WERI-Rb-1 (cell line): ENCODE measurements around the gene AMPH.

ENCODE experiments used
- DNase-seq: peaks from one replicate; pipeline ENCODE4 v3.0.0-alpha.2; 2020
- H3K27ac ChIP-seq: fragments of 250-450 bp; sonication (Bioruptor Pico); 2 replicates; pipeline ENCODE4 v1.5.1; 2020; ENCODE audit warnings: mild to moderate bottlenecking, moderate library complexity
- H3K27me3 ChIP-seq: fragments of 250-450 bp; sonication (Bioruptor Pico); 2 replicates; pipeline ENCODE4 v1.5.1; 2021; ENCODE audit warnings: mild to moderate bottlenecking, low read depth, moderate library complexity; ENCODE audit not compliant: insufficient read depth, severe bottlenecking
- H3K36me3 ChIP-seq: fragments of 250-450 bp; sonication (Bioruptor Pico); 2 replicates; pipeline ENCODE4 v1.5.1; 2020; ENCODE audit warnings: mild to moderate bottlenecking, moderate library complexity
- H3K4me3 ChIP-seq: 2 replicates; pipeline ENCODE4 v1.5.1; 2011; ENCODE audit warnings: low read depth, mild to moderate bottlenecking, control low read depth, low read length
- H3K9me3 ChIP-seq: fragments of 250-450 bp; sonication (Bioruptor Pico); 2 replicates; pipeline ENCODE4 v1.5.1; 2021; ENCODE audit warnings: mild to moderate bottlenecking, moderate library complexity; ENCODE audit not compliant: severe bottlenecking
- TF ChIP-seq, protein P1 (sequence below): IDR thresholded peaks from 2 replicates; pipeline ENCODE4 v1.5.1; 2011; ENCODE audit warnings: low read depth, mild to moderate bottlenecking, control low read depth, inconsistent platforms, low read length

The AMPH gene

DNA sequence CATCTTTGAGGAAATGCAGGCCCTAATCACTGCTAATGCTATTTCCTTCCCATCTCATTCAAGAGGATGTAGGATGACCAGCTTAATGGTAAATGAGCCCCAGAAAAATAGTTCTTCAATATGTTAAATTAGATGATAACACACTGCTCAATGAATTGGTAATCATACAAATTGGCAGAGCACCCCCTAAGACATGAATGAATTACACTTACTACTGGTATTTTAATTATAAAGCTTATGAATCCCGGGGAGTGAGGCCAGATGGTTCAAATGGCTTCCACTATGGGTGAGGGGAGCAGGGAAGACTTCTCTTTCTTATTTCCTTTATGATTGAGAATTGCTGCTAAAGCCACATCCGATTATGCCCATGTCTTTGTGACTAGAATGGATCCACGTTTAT lies 198.5 kb downstream of the AMPH start:
- Histone ChIP-seq H3K9me3 (no peaks in the 10 kb centered on the region), H3K27ac (no peak overlapping the region), H3K36me3 (peaks cover 8% of the 10 kb centered on the region), H3K4me3 (no peak overlapping the region), H3K27me3 (no peaks in the 10 kb centered on the region)
- DNase-seq, result no peak
- TF ChIP-seq, protein P1, sequence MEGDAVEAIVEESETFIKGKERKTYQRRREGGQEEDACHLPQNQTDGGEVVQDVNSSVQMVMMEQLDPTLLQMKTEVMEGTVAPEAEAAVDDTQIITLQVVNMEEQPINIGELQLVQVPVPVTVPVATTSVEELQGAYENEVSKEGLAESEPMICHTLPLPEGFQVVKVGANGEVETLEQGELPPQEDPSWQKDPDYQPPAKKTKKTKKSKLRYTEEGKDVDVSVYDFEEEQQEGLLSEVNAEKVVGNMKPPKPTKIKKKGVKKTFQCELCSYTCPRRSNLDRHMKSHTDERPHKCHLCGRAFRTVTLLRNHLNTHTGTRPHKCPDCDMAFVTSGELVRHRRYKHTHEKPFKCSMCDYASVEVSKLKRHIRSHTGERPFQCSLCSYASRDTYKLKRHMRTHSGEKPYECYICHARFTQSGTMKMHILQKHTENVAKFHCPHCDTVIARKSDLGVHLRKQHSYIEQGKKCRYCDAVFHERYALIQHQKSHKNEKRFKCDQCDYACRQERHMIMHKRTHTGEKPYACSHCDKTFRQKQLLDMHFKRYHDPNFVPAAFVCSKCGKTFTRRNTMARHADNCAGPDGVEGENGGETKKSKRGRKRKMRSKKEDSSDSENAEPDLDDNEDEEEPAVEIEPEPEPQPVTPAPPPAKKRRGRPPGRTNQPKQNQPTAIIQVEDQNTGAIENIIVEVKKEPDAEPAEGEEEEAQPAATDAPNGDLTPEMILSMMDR, result no peak

DNA sequence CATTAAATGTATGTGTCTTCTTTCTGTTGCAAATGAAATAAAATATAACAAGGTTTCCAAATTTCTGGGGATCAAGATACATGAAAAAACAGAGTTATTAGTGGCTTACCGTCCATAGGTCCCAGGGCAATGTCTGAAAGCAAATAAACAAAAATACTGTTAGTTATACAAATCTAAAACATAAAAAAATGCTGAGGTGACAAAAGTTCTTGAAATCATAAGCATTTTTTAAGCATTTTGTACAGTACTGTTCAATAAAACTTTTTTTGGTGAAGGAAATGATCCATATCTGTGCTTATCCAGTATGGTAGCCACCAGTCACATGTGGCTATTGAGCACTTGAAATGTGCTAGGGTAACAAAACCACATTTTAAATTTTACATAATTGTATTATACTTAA lies 199.1 kb downstream of the AMPH start:
- Histone ChIP-seq H3K9me3 (no peaks in the 10 kb centered on the region), H3K4me3 (no peak overlapping the region), H3K36me3 (peaks cover 8% of the 10 kb centered on the region), H3K27me3 (no peaks in the 10 kb centered on the region), H3K27ac (no peak overlapping the region)
- no peak for DNase-seq
- TF ChIP-seq, protein P1, result no peak

DNA sequence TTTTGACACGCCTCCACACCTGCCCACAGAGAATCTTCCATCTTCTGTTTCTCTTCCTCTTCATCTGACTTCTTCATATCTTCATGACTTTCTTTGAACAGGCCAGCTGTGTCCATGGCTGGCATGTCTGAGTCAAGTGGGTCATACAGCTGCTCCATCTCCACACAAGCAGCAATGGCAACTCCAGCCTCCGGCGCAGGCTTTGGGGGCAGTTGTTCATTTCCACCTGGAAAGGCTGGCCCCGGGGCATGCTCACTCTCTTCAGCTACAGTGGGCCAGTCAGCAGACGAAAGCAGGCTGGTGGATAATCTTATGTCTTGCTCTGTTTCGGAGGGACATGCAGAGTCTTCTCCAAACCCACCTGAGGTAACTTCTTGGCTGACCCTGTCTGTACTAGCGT lies 202.1 kb downstream of the AMPH start:
- H3K36me3 ChIP-seq, result no peaks in the 10 kb centered on the region; the same call in none of the 2 replicates
- TF ChIP-seq, protein P1, result no peak
- no peaks in the 10 kb centered on the region for H3K27me3 ChIP-seq
- H3K4me3 ChIP-seq, result no peak overlapping the region
- H3K27ac ChIP-seq, result no peak overlapping the region
- H3K9me3 ChIP-seq, result no peaks in the 10 kb centered on the region
- no peak for DNase-seq

DNA sequence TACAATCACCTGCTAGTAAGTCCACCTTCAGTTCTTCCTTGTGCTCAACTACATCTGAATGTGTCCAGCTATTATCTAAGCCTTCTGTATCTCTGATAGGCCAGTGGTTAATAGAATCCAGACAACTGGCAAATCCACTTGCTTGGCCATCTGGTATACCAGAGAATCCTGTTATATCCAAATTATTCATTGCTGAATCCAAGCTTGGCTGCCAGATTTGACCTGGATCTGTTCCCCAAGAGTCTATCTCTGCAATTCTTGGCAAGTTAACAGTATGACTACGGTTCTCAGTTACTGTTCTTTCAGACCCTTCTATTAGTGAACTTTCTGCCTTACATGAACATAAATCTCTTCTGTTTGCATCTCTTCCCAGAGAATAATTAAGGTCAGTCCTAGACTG lies 203.1 kb downstream of the AMPH start:
- Histone ChIP-seq H3K36me3 (no peaks in the 10 kb centered on the region; the same call in none of the 2 replicates), H3K27me3 (no peaks in the 10 kb centered on the region), H3K4me3 (no peak overlapping the region), H3K9me3 (no peaks in the 10 kb centered on the region), H3K27ac (no peak overlapping the region)
- DNase-seq, result no peak
- TF ChIP-seq, protein P1, result no peak

DNA sequence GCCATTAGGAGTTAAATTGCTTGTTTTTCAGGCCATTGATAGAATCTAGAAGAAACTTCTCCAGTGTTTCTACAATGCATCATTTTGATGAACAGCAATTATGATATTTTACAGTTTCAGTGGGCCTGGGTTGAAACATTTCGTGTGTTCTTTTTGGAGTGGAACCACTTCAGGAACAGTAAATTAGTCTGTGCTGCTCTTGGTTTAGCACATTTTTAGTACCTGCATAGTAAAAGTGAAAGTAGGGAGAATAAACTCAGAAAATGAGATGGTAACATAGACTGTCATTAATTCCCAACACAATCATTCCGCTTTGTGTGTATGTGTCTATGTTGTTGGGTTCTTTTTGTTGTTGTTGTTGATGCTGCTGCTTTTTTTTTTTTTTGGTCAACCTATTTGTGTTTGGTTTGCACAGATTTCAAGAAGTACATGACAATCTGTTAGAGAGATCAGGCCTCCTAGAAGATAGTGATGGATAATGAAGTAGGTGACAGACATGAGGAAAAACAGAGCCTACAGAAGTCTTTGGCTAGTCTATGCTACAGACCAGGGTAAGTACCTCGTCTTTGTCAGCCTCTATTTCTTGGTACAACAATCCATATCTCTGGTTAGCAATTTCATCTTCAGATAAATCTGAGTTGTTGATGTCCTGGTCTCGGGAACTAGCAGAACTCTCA lies 203.8 kb downstream of the AMPH start:
- Histone ChIP-seq H3K36me3 (no peaks in the 10 kb centered on the region; the same call in none of the 2 replicates), H3K4me3 (no peak overlapping the region), H3K27ac (no peak overlapping the region), H3K9me3 (no peaks in the 10 kb centered on the region), H3K27me3 (no peaks in the 10 kb centered on the region)
- TF ChIP-seq, protein P1, result no peak
- no peak for DNase-seq

DNA sequence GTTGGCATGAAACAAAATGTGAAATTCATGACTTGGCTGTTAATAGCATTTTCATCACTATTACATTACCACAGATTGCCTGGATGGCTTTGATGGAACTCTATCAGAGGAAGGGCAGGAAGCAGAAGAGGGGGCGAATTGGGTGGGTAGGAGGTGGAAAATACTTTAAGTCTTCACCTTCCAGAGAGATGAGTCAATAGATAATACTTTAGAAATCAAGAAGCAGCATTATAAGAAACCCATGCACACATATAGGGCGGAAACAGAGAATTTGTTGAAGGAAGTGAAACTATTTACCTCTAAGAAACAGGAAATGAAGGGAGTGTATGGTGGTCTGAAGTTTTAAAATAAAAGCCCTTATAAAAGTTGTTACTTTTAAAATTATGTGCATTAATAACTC lies 205.7 kb downstream of the AMPH start:
- Histone ChIP-seq H3K9me3 (no peaks in the 10 kb centered on the region), H3K36me3 (no peaks in the 10 kb centered on the region; the same call in none of the 2 replicates), H3K27ac (no peak overlapping the region), H3K27me3 (no peaks in the 10 kb centered on the region), H3K4me3 (no peak overlapping the region)
- DNase-seq, result no peak
- TF ChIP-seq, protein P1, result no peak
